ENCODE measurements around the gene TMEFF2. TPM values are rescaled to one million over a fixed set of nuclear protein-coding genes. Genes with fewer than 3 reads are reported as not detected.

TMEFF2 gene
- total and polyA plus RNA-seq, 2 of the 8 experiments (the other 6 are each of a cell fraction or from before 2014, with no cell fraction given) = 0.91 to 3.7 TPM

DNA sequence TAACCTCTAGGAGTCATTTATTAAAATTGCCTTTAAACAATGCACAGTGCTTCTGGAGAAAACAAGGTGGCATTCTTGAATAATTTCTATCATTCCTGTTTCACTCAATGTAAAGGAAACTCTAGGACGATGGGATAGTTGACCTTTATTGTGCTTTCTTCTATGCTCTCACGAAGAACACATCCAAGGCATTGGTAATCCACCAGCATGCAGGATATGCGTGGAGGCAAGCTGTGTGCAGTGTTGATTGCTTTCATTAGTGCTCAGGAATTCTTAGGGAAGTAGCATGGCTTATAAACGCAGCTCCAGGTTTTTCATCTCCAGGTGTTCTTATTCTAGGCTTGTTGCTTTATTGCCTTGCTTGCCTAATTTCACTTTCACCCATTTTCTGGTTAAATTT, 289.4 kb downstream of the TMEFF2 start:
- Histone ChIP-seq H3K9me3 (ENCODE audit: insufficient read depth in 2 of 2, low read depth in 1 of 2, low read length in 1 of 2) (peaks cover 12 to 16% of the 10 kb centered on the region in 2 experiments; a peak in 3 of 4 replicates), H3K79me2 (ENCODE audit: control insufficient read depth in 1 of 2, insufficient read depth in 2 of 2, low read length in 2 of 2) (no peaks in the 10 kb centered on the region), H3K9ac (replicated peaks in 1 of 4; ENCODE audit: extremely low read depth in 1 of 4, low read depth in 3 of 4, low read length in 3 of 4) (no peak overlapping the region), H4K8ac (ENCODE audit: extremely low read depth, insufficient read depth, low read length) (no peak overlapping the region), H3K36me3 (ENCODE audit: control insufficient read depth in 2 of 4, insufficient read depth in 4 of 4, low read length in 3 of 4) (0 out of 8 replicates have a peak, but pooled peaks cover 0 to 2% (median 0%) of the 10 kb centered on the region in 4 experiments), H2BK15ac (ENCODE audit: low read length) (no peak overlapping the region), H3K23me2 (ENCODE audit: low read depth, low read length) (no peaks in the 10 kb centered on the region), H3K27ac (ENCODE audit: low read depth, low read length) (no peak overlapping the region), H4K5ac (ENCODE audit: insufficient read length, low read depth, low read length) (no peak overlapping the region), H3K4me2 (ENCODE audit: insufficient read depth in 1 of 2, low read depth in 2 of 2, low read length in 2 of 2) (no peak overlapping the region), H2AK5ac (ENCODE audit: low read depth, low read length) (no peak overlapping the region), H3K4ac (replicated peaks; ENCODE audit: insufficient read length, low read depth, low read length) (no peak overlapping the region), H4K20me1 (replicated peaks in 1 of 2; ENCODE audit: control insufficient read depth in 1 of 2, insufficient read depth in 2 of 2, low read length in 2 of 2) (no peaks in the 10 kb centered on the region), H3K79me1 (ENCODE audit: low read depth, low read length) (no peaks in the 10 kb centered on the region), H2BK20ac (ENCODE audit: low read length) (no peak overlapping the region), H3K56ac (replicated peaks; ENCODE audit: insufficient read length, low read depth, low read length) (no peak overlapping the region), H2AFZ (ENCODE audit: low read length) (no peak overlapping the region), H3K27me3 (replicated peaks in 1 of 4; ENCODE audit: control insufficient read depth in 3 of 4, extremely low read depth in 1 of 4, insufficient read depth in 3 of 4, low read length in 3 of 4) (no peaks in the 10 kb centered on the region), H3K4me3 (ENCODE audit: extremely low read depth in 1 of 4, insufficient read depth in 2 of 4, low read depth in 3 of 4, low read length in 4 of 4) (no peak overlapping the region), H3K23ac (ENCODE audit: insufficient read length) (no peak overlapping the region), H2BK12ac (ENCODE audit: low read depth, low read length) (no peak overlapping the region), H3K14ac (ENCODE audit: insufficient read length) (no peak overlapping the region), H2BK5ac (ENCODE audit: low read depth, low read length) (no peak overlapping the region), H4K91ac (replicated peaks; ENCODE audit: insufficient read length, low read length) (no peak overlapping the region), H3K4me1 (replicated peaks in 1 of 4; ENCODE audit: control insufficient read depth in 3 of 4, insufficient read depth in 4 of 4, low read length in 3 of 4) (peaks cover 0 to 2% (median 0%) of the 10 kb centered on the region in 4 experiments; a peak in 1 of 7 replicates), H3K18ac (ENCODE audit: extremely low read depth, low read length) (no peak overlapping the region), H2BK120ac (replicated peaks; ENCODE audit: low read depth, low read length) (no peak overlapping the region)
- CTCF ChIA-PET (ENCODE audit: partially characterized antibody) = no interaction called here
- POLR2A ChIA-PET (ENCODE audit: partially characterized antibody) = no interaction called here
- DNase-seq (ENCODE audit: low read depth in 1 of 2, low spot score in 2 of 2) (no peak), FAIRE-seq (peak; percentile 77)
- WGBS, 2 experiments (ENCODE audit: extremely low coverage in 1 of 2, insufficient coverage in 1 of 2, insufficient read length in 1 of 2, insufficient replicate concordance in 2 of 2, low coverage in 1 of 2, low lambda C conversion rate in 2 of 2, missing lambda C conversion rate in 1 of 2) = 48% methylated on average over 4 of the region's 4 CpGs; no CpG with 5 or more reads in 1 of the 2 experiments
- TF ChIP-seq SRF (IDR thresholded peaks at IDR 0.05; ENCODE audit: low read depth, low read length) (no peak), RAD21 (IDR thresholded peaks at IDR 0.05 in 1 of 2, conservative IDR thresholded peaks at IDR 0.05 in 1 of 2; ENCODE audit: low read depth in 2 of 2, low read length in 2 of 2) (no peak), POU5F1 (IDR thresholded peaks at IDR 0.05; ENCODE audit: low read depth, low read length) (0 out of 2 replicates have a peak, but pooled peaks have one; percentile 18)

All from H1 (cell line).